GM18520 (cell line): ENCODE data around the gene NDUFA8.

Source experiments
- ATAC-seq: cut with Tn5 transposase; IDR thresholded peaks from one replicate; pipeline ENCODE4 v1.9.1; 2021; ENCODE audit not compliant: unreplicated experiment

NDUFA8 gene

DNA sequence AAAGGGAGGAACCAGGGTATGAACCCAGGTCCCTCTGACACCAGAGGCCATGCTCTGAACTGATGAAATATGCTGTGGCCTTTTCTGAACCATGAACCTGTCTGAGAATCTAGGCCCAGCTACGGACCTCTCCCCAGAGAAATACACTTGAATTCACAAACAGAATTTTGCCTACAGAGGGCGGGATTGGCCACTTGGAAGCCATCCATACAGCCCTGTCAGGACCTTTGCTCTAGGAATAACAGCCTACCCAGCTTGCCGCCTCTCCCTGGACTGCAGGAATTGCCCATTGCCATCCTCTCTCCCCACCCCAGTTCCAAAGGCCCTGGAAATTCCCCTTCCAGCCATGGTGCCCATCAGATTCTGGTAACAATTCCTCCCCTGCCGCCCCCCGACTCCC, 26.7 kb upstream of the NDUFA8 start:
- no peak for ATAC-seq

DNA sequence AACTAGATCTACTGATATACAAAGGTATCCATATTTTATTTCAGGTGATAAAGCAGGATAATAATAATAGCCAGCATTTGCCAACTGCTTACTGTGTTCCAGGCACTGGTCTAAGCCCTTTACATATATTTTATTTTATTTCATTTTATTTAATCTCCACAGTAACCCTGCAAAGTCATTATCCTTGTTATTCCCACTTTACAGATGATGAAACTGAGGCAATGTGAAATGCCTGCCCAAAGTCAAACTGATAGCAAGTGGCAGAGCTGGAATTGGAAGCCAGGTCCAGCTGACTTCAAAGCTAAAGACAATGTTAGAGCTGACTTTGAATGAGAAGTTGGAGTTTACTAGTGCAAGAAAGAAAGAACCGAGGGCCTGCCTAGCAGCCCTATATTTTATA, 25.0 kb upstream of the NDUFA8 start:
- ATAC-seq, result no peak

DNA sequence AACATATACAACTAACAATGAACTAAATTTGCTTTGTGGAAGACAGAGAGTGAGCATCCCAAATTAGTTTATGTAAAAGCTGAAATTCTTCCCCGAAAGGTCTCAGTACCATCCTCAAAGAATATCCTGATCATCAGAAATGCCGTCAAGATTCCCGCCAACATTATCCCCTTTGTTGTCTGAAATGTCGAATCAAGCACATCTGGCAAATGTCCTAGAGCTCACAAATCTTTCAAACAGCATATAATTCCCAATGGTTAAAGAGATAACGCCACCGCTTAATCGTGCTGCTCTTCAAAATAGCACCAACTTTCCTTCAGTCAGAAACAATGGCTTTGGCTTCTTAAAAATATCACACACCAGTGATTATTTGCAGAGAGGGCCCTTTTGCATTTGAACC, 23.9 kb upstream of the NDUFA8 start:
- no peak for ATAC-seq

DNA sequence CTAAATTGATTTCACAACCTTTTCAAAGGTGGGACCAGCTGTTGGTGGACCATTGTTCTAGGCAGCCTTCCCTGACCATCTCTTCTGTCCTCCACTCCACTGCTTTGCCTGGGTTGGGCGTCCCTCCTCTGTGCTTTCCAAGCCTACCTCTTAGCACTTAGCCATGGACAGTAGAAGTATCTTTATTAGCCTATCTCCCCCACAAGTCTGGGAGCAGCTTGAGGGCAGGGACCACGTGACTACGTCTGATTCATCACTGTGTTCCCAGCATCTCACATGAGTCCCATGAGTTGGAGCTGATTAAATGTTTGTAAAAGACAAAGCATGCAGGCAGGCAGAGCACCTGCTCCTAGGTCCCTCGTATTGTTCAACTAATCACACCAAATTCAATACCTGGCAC, 21.1 kb upstream of the NDUFA8 start:
- ATAC-seq, result no peak

DNA sequence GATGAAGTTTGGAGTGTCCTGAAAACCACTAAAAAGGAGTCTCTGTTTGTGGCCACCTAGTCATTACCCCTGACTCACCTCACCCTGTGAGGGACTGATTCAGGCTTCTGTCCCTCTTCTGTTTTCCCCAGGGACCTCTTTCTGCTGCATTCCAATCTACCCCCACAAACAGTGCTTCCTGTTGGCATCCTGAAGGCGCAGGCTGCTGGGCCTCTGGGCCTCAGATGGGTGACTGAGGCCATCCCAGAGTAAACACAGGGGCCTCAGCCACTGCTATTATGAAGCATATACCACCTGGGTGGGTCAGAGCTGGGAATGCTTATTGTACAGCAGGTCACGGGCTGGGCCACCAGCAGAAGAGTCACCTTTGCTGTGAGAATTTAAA, 20.1 kb upstream of the NDUFA8 start:
- no peak for ATAC-seq

DNA sequence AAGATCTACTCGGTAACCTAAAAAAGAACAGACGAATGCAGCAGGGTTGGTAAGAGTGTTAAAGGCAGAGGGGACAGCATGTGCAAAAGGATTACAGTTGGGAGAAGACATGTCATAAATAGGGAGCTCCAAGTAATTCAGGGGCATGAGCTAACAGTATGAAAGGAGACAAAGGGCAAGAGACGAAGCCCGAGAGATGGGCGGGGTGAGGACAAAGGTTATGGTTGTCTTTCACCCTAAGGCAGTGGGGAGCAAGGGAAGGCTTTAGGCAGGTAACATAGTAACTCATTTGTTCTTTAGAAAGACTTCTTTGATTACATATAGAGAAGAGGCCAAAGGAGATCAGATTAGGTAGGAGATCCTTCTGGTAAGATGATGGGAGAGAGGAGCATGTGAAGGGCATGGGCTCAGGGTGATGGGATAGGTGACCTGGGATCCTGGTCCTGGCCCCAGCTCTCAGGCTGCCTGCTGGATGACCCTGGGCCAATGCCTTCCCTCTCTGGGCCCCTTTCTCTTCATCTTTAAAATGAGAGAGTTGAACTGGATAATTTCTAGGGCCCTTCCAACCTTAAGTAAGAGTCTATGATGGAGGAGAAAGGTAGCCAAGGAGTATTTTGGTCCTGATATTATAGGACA, 19.6 kb upstream of the NDUFA8 start:
- ATAC-seq, result no peak

DNA sequence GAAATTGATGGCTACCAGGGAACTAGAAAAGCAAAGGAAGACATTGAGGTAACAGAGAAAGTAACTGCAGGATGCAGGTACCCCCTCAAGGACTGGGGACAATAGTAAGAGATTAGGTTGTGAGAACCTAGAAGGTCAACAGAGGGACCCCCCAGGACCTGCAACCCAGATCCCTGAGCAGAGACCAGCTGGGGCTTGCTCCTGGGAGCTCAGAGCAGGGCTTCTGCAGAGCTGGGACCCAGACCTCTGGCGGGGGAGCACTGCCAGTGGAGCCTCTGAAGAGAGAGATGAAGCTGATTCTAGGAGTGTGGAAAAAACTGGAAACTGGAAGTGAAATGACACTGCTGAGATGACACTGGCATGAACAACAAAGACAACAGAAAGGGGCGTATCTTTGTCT, 17.3 kb upstream of the NDUFA8 start:
- no peak for ATAC-seq

DNA sequence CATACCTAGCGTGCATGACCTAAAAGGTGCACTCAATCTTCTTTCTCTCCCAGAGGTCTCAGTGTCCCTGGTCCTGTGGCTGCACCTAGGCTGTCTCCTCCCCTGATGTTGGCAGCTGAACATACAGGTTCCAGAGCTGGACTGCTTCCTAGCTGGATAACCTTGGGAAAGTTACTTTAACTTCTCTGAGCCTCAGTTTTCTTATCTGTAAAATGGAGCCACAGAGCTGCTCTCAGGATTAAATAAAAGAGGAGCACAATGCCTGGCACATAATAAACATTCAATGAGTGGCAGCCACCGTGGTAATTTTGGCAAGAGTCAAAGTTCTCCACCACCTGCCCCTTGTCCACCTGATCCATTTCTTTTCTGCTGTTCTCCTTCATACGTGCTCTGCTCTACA, 14.1 kb upstream of the NDUFA8 start:
- ATAC-seq, result no peak

DNA sequence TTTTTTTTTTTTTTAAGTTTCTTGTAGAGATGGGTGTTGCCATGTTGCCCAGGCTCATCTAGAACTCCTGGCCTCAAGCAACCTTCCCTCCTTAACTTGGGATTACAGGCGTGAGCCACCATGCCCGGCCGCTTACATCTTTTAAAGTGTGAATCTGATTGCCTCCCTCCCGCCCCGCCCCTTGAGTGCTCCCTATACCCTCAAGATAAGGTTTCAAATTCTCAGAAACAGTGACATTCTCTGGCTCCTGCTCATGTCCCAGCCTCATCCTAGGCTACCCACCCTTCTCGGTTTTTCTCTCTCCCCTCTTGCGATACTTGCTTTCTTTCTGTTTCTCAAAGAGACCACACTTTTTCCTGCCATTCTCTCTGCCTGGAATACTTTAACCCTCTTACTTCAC, 12.6 kb upstream of the NDUFA8 start:
- no peak for ATAC-seq

DNA sequence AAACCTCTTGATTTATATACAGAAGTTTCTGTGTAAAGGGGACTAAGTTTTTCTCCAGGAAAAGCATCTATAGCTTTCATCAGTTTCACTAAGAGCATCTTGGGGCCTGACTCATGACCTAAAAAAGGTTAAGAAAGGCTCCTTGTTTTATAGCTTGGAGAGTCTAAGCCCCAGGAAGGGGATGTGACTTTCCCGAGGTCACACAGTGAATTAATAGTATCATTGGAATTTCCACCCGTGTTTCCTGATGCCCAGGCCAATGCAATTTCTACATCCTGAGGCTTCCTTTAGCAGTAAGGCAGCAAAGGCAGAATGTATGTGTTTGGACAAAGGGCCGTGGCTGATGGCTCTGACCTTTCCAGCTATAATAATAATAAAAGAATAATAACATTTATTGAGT, 8.8 kb upstream of the NDUFA8 start:
- ATAC-seq, result no peak

DNA sequence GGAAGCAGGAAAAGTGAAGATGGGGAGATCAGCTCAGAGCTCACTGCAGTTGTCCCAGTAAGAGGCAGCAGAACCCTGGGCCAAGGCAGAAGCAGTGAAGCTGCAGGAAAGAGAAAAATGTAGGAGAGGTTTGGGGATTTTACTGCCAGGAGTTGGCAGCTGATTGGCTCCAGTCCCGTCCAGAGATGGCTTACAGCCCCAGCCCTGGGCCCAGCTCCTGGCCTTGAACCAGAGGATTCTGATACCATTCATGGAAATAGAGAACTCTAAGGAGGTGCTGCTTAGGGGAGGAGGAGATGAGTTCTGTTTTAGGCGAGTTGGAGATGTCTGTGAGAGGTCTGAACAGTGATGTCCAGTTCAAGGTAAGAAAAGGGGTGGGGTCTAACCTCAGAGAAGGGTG, 4.7 kb upstream of the NDUFA8 start:
- no peak for ATAC-seq

DNA sequence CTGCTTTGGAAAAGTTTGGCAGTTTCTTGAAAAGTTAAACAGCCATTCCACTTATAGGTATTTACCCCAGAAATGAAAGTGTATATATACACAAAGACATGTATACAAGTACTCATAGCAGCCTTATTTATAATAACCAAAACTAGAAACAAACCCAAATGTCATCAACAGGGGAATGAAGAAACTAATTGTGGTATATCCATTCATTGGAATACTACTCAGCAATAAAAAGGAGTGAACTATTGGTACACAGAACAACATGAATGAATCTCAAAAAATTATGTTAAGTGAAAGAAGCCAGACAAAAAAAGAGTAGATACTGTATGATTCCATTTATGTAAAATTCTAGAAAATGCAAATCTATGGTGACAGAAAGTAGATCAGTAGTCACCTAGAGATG, 2.8 kb upstream of the NDUFA8 start:
- no peak for ATAC-seq

DNA sequence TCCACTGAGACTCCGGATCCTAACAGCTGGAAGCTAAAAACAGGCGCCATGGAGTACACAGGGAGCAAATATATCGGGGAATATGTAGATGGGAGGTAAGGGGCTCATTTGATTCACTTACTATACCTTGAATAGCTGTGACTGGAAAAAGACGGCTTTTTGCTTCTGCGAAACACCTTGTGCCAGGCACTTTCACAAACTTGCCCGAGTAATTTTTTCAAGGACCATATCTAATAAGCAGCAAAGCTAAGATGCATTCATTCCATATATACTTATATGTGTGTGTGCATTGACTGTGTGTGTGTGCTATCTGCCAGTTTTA, 307 bp upstream of the NDUFA8 start:
- ATAC-seq, result no peak

DNA sequence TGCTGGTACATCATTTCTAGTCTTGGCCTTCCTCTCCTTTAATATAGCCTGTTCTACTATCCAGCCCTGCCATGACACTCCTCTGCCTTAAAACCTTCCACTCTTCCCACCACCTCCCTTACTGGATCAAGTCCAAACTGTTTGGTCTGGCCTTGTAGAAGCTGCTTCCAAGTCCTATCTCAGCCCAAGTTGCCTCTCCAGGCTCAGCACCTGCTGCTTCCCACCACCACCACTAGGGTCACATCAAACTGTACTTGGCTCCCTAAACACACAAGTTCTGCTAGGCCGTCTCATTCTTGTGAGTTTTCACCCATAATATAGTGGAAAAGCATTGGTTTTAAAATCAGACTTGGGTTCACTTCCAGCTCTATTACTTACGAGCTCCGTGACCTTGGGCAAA, 1.4 kb downstream of the NDUFA8 start:
- no peak for ATAC-seq

DNA sequence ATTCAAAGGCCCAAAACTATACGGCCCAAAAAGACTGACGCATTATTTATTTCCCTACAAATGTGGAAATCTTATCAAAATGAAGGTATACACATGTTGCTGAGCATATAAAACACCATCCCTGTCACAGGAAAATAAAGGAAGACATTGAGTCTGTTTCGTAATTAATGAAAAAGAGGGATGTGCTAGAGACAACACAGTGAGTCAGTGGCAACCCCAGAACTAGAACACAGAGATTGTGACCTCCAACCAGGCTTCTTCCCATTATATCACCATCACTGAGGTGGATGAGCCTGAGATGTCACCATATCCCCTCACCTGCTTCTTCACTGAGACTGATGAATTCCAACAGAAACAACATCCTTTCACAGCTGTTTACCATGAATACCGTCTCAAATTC, 3.8 kb downstream of the NDUFA8 start:
- ATAC-seq, result no peak

DNA sequence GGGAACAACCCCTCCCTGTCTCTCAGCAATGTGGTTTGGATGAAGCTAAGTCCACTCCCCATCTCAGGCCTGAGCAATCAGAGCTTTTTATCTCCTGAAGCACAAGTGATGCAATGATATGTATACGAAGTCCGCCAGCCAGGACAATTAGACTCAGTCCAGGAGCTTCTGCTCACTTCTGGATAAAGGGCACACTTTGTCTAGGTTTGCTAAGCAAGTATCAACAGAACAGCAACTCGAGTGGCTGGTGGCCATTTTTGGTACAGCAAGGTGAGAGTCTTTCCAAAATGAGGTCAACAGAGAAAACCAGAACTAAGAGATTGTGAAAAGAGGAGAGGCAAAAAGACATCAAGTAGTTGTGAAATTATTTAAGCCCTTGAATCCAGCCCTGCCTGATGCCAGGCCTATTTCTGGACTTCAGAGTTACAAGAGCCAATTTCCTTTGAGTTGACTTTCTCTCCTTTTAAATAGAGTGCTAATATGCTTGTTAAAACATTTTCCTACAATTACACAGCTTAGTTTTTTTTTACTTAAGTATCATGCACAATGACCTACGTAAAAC, 8.2 kb downstream of the NDUFA8 start:
- ATAC-seq, result no peak

DNA sequence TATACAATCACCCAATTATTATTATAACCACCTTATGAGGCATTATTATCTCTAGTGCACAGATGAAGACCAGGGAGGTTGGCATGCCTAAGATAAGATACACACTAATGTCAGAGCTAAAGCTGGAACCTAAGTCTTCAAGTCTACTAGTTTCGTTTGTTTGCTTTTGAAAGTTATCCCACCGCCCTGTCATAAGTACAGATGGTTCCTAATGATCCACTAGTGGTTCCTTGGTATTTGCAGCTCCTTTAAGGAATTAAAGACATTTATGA, 14.1 kb downstream of the NDUFA8 start:
- no peak for ATAC-seq

DNA sequence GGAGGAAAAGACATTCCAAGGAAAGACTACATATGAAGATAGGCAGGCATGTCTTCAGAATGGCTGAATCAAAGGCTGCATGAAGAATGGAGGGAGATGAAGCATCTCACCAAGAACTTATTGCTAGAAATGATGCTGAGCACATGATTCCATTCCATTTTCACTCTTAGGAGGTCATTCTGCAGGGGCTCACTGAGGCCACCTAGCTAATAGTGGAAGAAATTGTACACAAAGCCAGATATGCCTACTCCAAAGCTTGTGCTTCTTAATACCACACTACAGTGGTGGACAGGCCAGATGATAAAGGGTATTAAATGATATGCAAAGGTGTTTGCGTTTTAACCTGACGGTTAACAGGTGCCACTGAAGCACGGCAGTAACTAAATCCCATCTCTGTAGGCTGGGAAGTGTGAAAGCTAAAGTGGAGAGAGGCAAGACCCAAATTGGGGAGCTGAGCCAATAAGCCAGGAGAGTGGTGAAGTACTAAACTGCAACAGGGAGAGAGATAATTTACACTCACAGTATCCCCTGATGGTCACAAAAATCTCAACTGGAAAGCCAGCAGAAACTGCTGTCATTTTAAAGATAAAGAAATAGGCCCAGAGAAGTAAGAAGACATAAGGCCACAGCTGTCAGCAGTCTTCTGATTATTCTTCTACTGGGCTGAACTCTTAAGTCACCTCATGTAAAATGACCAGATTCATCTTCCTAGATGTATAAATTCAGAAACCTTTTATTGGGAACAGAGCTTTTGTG, 14.6 kb downstream of the NDUFA8 start:
- ATAC-seq, result no peak

DNA sequence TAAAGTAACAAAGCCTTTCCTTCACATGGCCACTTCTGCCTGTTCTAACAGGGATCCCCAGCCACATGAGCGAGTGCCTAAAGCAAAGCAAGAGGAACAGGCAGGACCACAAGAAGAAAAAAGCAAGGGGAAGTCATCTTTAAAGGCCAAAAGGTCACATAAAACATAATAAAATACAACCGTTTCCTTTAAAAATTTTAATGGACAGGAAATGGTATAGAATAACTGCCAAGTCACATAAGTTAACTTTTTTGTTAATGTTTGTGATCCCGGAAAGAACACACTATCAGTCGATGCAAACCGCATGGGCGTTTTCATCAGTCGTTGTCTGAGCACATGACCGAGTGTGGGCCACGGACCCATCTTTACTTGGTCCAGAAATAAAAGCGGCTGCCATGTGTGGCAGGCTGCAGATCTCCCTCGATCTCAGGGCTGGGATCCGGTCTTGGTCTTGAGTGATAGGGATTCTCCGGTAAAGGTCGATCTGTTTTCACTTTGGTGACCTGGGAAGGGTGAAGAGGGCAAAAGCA, 15.6 kb downstream of the NDUFA8 start:
- no peak for ATAC-seq

DNA sequence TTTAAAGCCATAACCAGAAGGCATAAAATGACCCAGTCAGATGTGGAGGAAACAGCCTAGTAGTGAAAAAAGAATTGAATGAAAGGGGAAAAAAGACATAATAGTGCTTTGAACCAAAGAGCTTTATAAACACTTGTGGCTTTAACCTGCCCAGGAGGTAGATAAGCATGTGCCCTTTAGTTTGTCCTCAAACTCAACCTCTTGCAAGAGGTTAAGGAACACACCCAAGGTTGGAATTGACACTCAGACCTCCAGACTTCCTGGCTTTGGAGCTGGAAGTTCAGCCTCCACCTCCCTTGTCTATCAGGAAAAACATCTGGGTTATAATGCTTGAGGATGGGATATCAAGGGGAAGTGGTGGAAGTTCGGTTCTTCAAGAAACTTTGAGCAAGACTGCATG, 16.3 kb downstream of the NDUFA8 start:
- ATAC-seq, result no peak

DNA sequence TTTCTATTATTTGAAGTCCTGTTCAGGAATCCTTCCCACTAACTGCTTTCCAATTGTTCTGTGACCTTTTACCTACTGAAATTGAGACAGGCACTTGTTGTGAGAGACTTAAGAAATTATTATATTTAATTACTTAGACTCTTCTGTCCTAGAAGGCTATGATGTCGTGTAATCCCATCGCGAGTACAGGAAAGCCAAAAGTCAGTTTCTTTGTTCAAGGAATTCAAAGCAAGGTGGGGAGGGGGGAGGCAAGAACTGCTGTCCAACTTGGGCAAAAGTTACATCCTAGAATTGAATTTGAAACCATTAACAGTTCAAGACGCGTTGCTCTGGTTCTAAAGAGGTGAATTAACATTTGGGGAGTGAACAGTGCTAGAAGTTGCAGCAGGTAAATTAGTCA, 17.9 kb downstream of the NDUFA8 start:
- ATAC-seq, result no peak

DNA sequence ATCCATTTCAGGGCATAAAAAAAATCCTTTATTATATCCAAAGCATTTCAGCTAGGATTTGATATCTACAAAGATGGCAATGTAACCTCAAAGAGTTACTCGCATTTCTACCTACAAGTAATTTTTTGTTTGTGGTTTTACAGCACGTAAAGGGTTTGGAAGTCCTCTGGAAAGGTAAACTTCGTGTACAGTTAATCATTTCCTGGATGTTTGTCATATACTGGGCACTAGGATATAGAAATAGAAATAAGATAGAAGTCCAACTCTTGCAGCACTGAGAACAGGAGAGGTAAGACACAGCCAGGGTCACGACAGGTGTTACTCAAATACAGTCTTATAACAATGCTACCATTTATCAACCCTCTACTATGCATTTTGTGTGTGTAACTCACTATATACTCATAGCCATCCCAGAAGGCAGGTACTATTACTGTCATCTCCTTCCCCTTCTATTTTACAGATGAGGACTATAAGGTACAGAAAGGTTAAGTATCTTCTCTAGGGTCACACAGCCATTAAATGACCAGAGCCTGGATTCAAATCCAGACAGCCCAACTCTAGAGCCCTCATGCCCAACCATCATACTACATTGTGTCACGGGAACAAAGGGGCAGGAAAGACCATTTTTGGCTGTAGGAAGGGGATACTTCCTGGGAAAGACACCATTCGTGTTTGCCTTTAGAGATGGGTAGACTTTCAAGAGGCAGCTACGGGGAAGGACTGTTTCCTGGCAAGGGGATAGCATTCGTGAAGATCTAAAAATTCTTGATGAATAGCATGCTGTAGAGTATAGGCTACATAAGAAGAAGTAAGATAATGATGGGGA, 19.0 kb downstream of the NDUFA8 start:
- ATAC-seq, result no peak
